Uterus (tissue), 4 donors: ENCODE measurements around the gene KRT38. TPM values are rescaled to one million over a fixed set of nuclear protein-coding genes. Genes with fewer than 3 reads are reported as not detected.

Source experiments
- DNase-seq, 2 donors: peaks; one replicate each; pipeline ENCODE4 v3.0.0-alpha.2; 2019 to 2020
- H3K27ac ChIP-seq, 2 donors: fragments of 200-600 bp; sonication (generic); 1 replicate in 1 of 2; 2 replicates in 1 of 2; pipeline ENCODE4 v1.5.1; 2016 to 2018
- H3K27me3 ChIP-seq, 2 donors: fragments of 200-600 bp; sonication (generic); one replicate each; pipeline ENCODE4 v1.5.1; 2018 to 2019; ENCODE audit warnings: control low read depth in 1 of 2
- H3K36me3 ChIP-seq, 2 donors: fragments of 200-600 bp; sonication (generic); one replicate each; pipeline ENCODE4 v1.5.1; 2019; ENCODE audit warnings: control low read depth in 1 of 2
- H3K4me1 ChIP-seq, 2 donors: fragments of 200-600 bp; sonication (generic); one replicate each; pipeline ENCODE4 v1.5.1; 2018 to 2019; ENCODE audit warnings: control low read depth in 1 of 2
- H3K4me3 ChIP-seq, 2 donors: fragments of 200-600 bp; sonication (generic); 1 replicate in 1 of 2; 2 replicates in 1 of 2; pipeline ENCODE4 v1.5.1; 2018 to 2019; ENCODE audit warnings: mild to moderate bottlenecking in 1 of 2
- H3K9me3 ChIP-seq, 2 donors: fragments of 200-600 bp; sonication (generic); one replicate each; pipeline ENCODE4 v1.5.1; 2019; ENCODE audit warnings: control low read depth in 1 of 2
- POLR2A ChIP-seq, 2 donors: fragments of 450-650 bp; IDR thresholded peaks; one replicate each; pipeline ENCODE4 v1.6.1; 2016; ENCODE audit warnings: antibody characterized with exemption in 2 of 2, mild to moderate bottlenecking in 1 of 2, moderate library complexity in 1 of 2
- intact Hi-C: fragments of 100-400 bp; cut with DNase I; formaldehyde crosslinking; loops from one replicate; pipeline ENCODE4 v1.15.1; 2023; ENCODE audit warnings: low total_unique reads
- total RNA-seq, 4 donors: library from RNA; depleted of rRNA in 3 of 4; stranded (reverse); fragments of >200 nt in 3 of 4; gene quantifications; one replicate each; pipeline versions ENCODE4 v1.1.0 to v1.2.4, GENCODE V29; 2014 to 2023
- TF ChIP-seq, protein P1 (sequence below), 4 experiments: fragments of 200-600 bp in 2 of 4; fragments of 450-650 bp in 2 of 4; sonication (generic) in 2 of 4; IDR thresholded peaks; one replicate each; pipeline ENCODE4 v1.5.1; 2016 to 2019; ENCODE audit warnings: antibody characterized with exemption in 4 of 4, mild to moderate bottlenecking in 2 of 4, moderate library complexity in 1 of 4
- donor health status: DM: yes; HTN: yes; CAD: no.

KRT38 gene
- total RNA-seq, 4 donors from 2014 or later = not detected

DNA sequence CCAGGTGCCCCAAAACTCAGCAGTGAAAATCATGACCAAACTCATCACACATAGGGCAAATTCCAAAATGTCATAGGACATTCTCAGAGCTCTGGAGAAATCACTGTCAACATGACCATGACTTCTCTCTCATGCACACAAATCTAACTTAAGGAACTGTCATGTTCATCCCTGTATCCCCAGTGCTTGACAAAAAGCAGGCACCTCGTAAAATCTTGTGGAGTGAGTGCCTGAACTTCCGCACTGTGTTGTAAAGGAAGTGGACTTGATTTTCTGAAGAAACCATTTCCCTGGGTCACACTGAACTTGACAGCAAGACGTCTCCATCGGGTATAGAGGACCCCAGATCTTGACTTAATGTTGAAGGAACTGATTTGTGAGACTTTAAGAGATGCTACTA lies 19.2 kb downstream of the KRT38 start:
- peak overlapping the region; percentile 13 to 49 for H3K27ac ChIP-seq
- peak in 1 of 2 donors; percentile 69 for DNase-seq
- H3K36me3 ChIP-seq = no peaks in the 10 kb centered on the region
- H3K4me1 ChIP-seq = peaks cover 5 to 12% of the 10 kb centered on the region in 2 donors
- no peaks in the 10 kb centered on the region for H3K9me3 ChIP-seq
- intact Hi-C loops = no loop called here
- no peak overlapping the region for H3K4me3 ChIP-seq
- TF ChIP-seq, protein P1, sequence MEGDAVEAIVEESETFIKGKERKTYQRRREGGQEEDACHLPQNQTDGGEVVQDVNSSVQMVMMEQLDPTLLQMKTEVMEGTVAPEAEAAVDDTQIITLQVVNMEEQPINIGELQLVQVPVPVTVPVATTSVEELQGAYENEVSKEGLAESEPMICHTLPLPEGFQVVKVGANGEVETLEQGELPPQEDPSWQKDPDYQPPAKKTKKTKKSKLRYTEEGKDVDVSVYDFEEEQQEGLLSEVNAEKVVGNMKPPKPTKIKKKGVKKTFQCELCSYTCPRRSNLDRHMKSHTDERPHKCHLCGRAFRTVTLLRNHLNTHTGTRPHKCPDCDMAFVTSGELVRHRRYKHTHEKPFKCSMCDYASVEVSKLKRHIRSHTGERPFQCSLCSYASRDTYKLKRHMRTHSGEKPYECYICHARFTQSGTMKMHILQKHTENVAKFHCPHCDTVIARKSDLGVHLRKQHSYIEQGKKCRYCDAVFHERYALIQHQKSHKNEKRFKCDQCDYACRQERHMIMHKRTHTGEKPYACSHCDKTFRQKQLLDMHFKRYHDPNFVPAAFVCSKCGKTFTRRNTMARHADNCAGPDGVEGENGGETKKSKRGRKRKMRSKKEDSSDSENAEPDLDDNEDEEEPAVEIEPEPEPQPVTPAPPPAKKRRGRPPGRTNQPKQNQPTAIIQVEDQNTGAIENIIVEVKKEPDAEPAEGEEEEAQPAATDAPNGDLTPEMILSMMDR (IDR thresholded peaks at IDR 0.05) = no peak
- no peak for TF ChIP-seq POLR2A (IDR thresholded peaks at IDR 0.05)
- H3K27me3 ChIP-seq = no peaks in the 10 kb centered on the region

DNA sequence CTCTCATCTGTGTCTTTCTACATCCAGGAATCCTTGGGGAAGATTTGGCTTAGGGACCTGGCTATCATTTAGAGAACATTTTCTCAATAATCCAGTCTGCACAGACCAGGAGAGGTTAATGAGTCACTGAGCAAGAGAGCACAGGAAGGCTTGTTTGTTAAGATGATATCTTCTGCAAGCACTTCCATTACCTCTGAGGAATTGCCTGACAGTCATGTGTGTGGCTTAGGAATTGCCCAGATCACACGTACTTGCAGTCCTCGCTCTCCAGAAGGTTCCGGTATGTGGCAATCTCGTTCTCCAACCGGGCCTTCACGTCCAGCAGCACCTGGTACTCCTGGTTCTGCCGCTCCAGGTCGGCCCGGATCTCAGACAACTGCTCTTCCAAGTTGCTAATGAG lies 19.7 kb downstream of the KRT38 start:
- H3K27me3 ChIP-seq = no peaks in the 10 kb centered on the region
- intact Hi-C loops = no loop called here
- peak overlapping the region; percentile 13 to 49 for H3K27ac ChIP-seq

DNA sequence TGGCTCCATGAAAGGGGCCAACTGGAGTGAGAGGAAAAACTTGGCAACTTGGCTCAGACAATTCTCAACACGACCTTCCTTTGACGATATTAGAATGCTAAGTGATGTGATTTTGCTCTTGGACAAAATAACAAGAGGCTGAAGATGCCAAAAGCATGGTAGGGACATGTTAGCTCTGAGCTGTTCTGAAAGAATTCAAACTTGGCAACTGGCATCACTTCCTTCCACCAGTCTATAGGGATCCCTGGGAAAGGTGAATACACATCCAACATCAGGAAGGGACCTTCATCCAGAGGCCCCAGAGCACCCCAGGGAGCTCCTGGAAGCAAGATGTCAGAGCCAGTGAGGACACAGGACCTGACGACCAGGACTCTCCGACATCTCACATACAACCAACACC lies 20.6 kb downstream of the KRT38 start:
- no peaks in the 10 kb centered on the region for H3K36me3 ChIP-seq
- no peak for DNase-seq
- intact Hi-C loops = no loop called here
- H3K27ac ChIP-seq = peak overlapping the region in 1 of 2 donors; percentile 6
- H3K4me1 ChIP-seq = peaks cover 5 to 12% of the 10 kb centered on the region in 2 donors
- no peak overlapping the region for H3K4me3 ChIP-seq
- H3K27me3 ChIP-seq = no peaks in the 10 kb centered on the region
- no peaks in the 10 kb centered on the region for H3K9me3 ChIP-seq
- TF ChIP-seq, protein P1 (IDR thresholded peaks at IDR 0.05) = no peak
- no peak for TF ChIP-seq POLR2A (IDR thresholded peaks at IDR 0.05)

More for the DNA sequence above, 19.7 kb downstream of the KRT38 start:
- Histone ChIP-seq H3K36me3 (no peaks in the 10 kb centered on the region), H3K9me3 (no peaks in the 10 kb centered on the region), H3K4me1 (peaks cover 5 to 12% of the 10 kb centered on the region in 2 donors), H3K4me3 (no peak overlapping the region)
- DNase-seq = peak; percentile 51 to 61
- TF ChIP-seq, protein P1 (IDR thresholded peaks at IDR 0.05) = no peak
- TF ChIP-seq POLR2A (IDR thresholded peaks at IDR 0.05) = no peak

DNA sequence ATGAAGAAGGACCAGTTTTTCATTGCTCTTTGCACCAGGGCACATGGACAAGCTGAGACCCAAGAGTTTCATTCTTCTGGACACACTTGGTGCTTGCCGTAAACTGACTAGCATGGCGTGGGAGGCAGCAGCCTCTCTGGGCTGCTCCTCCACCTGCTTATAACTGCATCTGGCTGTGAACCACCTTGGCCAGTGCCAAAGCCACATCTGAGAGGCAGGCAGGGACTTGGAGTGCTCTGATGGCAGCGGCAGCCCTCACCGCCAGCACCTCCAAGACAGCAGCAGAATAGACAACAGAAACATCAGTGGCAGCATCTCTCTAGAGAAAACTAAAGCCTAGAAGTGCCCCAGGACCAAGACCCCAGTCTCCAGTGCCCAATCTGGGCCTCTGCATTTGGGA lies 21.1 kb downstream of the KRT38 start:
- intact Hi-C loops = no loop called here
- Histone ChIP-seq H3K9me3 (no peaks in the 10 kb centered on the region), H3K27ac (peak overlapping the region in 1 of 2 donors; percentile 6), H3K4me1 (peaks cover 5 to 12% of the 10 kb centered on the region in 2 donors), H3K27me3 (no peaks in the 10 kb centered on the region), H3K4me3 (no peak overlapping the region), H3K36me3 (no peaks in the 10 kb centered on the region)
- no peak for DNase-seq
- TF ChIP-seq, protein P1 (IDR thresholded peaks at IDR 0.05) = no peak
- no peak for TF ChIP-seq POLR2A (IDR thresholded peaks at IDR 0.05)

DNA sequence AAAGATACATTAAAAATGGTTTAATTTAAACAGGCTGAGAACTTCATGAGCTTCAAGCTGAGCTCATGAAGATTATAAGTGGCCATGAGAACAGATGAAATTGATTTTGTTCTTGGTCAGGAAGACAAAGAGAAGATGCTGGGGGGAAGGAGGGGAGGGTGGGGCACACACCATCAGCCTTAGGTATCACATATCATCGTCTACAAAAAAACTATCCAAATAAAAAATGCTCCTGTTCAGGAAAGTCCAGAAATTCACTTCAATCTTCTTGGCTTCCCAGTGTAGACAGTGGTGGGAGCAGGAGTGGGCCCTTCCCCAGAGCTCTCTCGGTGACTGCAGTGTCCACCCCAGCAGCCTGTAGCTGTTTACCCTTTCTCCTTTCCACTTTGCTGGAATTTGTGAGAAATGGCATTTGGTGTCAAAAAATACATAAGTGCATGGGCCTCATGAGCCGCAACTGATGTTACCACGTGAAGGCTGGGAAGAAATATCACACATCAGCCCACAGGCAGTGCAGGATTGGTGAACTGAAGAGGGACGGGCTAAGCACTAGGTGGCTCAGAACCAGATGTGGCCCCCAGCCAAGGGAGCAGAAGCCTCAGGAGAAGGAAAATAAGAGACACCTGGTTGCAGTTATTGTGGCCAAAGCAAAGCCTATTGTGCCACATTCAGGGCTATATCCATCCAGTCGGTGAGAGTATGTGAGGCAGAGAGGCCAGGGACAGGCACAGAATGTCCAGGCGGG lies 22.5 kb downstream of the KRT38 start:
- peaks cover 5 to 12% of the 10 kb centered on the region in 2 donors for H3K4me1 ChIP-seq
- H3K27ac ChIP-seq = peak overlapping the region in 1 of 2 donors; percentile 69
- no peaks in the 10 kb centered on the region for H3K27me3 ChIP-seq
- no peak overlapping the region for H3K4me3 ChIP-seq
- no peak for DNase-seq
- no peaks in the 10 kb centered on the region for H3K36me3 ChIP-seq
- intact Hi-C loops = no loop called here
- H3K9me3 ChIP-seq = no peaks in the 10 kb centered on the region
- TF ChIP-seq, protein P1 (IDR thresholded peaks at IDR 0.05) = no peak
- no peak for TF ChIP-seq POLR2A (IDR thresholded peaks at IDR 0.05)
